Eye (tissue), 1 donor: ENCODE results near the gene ABCA3.
"Not testable (repeated sequence)": the region's sequence is repeated elsewhere in the genome, so short reads cannot be mapped to it uniquely, and the experiment has no call there.

Experiments used
- DNase-seq: peaks from one replicate; pipeline ENCODE4 v3.0.0-alpha.2; 2015

ABCA3 gene

DNA sequence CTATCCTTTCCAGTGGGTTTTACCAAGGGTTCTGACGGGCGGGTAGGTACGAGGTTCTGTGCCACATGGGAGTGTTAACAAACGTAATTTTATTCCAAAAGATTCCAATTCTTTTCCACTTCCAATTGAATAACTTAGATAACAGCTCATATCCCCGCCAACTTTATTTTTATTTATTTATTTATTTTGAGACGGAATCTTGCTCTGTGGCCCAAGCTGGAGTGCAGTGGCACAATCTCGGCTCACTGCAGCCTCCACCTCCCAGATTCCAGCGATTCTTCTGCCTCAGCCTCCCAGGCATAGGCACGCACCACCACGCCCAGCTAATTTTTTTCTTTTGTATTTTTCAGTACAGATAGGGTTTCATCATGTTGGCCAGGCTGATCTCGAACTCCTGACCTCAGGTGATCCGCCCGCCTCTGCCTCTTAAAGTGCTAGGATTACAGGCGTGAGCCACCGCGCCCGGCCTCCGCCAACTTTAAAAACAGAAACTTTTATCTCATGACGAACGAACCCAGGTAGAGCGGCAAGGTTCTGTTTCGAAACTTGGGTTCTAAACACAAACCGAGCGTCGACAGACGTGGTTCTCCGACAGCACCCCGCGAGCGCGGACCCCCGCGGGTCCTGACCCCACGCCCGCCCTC is 89.8 kb downstream of the ABCA3 start:
- DNase-seq, result no peak

DNA sequence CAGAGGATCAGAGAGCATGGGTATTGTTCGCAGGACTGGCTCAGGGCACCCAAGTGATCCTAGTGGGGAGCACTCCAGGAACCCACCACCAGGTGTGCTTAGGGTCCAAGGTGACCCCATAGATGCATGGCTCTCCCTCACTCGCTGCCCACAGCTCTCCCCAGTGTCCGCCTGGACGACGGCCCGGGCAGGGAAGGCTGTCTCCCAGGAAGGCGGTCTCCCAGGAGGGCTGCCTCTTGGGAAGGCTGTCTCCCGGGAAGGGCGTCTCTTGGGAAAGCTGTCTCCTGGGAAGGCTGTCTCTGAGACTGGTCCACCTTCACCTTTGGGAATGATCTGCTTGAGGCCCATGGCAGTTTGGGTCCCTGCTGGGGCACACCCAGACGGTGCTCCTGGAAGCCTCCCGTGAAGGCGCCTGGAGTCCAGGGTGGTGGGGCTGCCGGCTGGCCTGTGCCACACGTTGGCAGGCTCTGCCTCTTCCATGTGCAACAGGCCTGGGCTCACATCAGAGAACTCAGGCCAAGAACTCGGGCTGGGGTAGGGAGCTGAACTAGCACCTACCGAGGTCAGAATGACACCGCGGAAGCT is 94.1 kb downstream of the ABCA3 start:
- DNase-seq, result no peak

DNA sequence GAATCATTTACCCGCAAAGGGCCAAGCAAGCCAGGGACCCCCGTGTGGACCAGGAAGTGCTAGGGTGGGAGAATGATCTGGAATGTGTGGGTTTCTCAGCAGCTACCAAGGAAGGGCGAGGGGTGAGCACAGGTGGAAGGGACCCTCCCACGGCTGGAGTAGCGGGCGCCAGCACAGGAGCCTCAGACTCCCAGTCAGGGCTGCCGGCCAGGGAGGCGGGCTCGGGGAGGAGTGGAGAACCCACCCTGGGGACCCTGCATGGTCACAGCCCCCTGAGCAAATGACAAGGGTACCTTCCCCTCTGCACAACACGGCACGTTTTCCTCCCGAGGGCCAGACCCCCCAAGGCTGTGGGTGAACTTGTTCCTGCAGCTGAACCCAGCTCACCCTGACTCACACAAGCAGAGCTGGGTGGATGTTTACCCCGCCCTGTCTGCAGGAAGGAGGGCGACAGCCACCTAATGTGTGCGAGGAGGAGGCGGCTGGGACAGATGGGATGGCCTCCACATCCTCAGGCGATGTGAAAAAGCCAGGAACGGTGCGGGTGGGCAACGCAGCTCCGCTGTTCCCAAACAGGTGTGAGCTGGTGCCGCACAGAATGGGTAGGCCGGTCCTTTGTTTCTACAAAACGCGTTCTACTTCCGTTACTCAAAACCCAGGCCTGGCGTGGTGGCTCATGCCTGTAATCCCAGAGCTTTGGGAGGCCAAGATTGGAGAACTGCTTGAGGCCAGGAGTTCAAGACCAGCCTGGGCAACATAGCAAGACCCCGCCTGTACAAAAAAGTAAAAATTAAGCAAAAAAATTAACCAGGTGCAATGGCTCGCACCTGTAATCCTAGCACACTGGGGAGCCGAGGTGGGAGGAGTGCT is 95.4 kb downstream of the ABCA3 start:
- no peak for DNase-seq

DNA sequence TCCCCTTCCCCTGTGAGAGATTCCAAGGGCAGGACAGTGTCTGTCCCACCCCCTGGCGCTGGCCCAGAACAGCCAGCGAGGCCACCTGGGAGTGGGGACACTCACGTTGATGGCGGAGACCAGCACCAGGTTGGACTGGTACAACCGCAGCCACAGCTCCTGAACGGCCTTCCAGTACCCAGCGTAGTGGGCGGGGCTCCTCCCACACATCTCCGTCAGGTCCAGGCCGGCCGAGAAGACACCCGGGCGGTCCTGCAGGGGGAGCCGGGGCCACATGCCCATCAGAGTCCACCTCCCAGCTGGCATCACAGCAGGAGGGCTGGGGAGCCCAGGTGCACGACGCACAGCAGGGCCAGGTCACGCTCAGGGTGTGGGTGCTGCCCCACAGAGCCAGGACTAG is 96.2 kb downstream of the ABCA3 start:
- no peak for DNase-seq

DNA sequence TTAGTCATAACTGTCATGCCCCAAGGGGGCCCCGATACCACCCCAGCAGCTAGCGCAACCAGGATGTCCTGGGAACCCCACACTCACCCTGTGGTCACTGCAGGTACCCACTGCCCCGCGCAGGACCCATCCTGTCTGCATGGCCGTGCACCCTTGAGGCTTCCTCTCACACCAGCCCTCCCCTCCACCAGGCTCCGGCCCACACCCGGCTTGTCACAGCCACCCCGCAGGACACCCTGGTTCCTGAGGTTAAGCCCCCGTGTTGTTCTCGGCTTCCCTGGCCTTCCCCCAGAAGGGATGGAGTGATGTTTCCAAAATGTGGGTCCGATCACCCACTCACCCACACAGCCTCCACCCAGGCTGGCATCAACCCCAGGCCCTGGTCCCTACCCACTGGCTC is 96.7 kb downstream of the ABCA3 start:
- no peak for DNase-seq

DNA sequence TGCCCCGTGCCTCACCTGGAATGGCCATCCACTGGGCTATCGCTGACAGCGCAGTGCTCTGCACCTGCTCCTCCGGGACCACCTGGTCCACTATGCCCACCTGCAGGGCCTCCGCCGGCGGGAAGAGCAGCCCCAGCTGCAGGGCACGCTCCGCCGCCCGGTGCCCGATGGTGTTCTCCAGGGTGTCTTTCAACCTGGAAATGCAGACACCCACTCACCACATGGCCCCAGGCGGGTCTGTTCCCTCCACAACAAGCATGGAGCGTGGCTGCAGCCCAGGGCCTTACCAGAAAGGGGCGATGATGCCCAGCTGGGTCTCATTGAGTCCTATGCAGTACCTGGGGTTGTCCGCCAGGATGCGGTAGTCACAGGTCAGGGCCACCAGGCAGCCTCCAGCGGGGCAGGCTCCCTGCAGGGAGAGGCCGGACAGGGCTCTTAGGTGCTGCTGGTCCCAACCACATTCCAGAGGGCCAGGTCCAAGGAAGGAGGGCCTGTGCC is 97.4 kb downstream of the ABCA3 start:
- DNase-seq, result no peak

DNA sequence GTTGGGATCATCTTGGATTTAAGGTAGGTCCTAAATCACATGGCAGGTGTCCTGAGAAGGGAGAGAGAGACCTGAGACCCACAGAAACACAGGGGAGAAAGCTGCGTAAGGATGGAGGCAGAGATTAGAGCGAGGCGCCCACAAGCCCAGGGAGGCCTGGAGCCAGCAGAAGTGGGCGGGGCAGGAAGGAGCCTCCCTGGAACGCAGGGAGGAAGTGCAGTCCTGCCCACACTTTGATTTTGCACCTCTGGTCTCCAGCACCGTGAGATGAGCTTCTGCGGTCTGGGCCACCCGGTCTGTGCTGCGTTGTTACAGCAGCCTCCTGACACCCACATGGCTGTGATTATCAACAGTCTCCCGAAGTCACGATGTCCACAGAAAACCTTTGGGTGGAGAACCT is 97.9 kb downstream of the ABCA3 start:
- DNase-seq, result no peak

DNA sequence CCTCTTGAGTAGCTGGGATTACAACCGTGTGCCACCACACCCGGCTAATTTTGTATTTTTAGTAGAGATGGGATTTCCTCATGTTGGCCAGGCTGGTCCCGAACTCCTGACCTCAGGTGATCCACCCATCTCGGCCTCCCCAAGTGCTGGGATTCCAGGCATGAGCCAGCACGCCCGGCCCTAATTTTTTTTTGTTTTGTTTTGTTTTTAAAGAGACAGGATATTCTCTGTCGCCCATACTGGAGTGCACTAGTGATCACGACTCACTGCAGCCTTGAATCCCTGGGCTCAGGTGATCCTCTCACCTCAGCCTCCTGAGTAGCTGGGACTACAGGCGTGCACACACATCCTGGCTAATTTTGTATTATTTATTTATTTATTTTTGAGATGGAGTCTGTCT is 100.2 kb downstream of the ABCA3 start:
- not testable (repeated sequence) for DNase-seq

DNA sequence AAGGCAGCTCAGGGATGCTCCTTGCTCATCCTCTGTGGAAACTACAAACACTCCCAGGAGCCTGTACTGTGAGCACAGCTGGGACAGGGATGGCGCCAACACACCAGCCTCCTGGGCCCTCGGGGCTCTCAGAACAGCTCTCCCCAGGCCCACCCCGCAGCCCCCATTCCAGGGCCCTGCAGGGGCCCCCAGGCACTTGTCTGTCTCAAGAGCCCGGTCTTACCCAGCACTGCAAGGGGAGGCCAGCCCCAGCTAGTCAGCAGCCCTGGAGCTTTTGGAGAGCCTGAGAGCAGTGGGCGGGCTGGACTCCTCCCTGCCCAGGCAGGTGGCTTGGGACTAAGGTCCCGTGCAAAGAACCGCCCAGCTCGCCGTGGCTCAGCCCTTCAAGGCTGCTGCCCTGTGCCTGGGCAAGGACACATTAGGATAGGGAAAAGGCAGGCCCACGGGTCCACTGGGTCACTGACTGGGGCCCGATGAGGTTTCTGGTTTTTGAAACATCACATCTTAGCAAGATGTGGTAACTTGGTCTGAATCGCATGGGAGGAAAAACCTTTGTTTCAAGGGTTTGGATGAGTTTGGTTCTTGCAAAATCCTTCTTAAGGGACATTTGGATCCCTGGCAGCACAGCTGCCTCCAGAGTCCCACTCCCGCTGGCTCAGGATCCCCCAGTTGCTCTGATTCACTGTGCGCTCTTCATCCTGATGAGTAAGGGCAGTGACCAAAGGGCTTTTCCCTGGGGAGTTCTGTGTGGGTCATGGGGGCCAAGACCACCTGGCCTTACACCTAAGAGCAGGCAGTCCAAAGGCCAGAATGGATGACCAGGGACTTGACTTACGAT is 101.5 kb downstream of the ABCA3 start:
- DNase-seq, result no peak

DNA sequence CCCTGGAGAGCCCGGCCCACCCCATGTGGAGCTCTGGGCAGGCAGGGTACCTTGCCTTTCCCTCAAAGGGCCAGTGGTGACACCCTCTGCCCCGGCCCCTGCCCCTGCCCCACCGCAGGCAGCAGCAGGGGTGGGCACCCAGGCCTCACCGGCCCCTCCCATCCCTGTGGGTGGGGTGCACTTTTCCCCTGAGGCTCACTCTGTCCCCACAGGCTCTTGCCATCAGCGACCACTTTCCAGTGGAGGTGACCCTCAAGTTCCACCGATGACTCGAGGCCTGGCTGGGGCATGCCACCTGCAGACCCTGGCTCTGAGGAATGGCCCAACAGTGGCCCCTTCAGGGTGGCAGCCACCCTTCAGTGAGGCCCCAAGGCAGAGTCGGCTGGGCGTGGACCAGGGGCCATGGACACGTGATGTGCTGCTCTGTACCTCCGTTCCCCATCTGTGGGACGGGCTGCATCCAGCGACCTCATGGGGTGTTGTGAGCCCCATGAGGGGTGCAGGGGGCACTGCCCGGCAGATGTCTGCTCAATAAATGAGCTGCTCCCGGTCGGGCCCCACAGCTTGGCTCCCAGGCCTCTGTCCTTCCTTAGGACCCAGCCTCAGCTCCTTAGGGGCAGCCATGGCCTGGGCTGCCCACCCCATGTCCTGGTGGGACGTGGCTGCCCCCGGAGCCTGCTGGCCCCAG is 102.2 kb downstream of the ABCA3 start:
- DNase-seq, result no peak

DNA sequence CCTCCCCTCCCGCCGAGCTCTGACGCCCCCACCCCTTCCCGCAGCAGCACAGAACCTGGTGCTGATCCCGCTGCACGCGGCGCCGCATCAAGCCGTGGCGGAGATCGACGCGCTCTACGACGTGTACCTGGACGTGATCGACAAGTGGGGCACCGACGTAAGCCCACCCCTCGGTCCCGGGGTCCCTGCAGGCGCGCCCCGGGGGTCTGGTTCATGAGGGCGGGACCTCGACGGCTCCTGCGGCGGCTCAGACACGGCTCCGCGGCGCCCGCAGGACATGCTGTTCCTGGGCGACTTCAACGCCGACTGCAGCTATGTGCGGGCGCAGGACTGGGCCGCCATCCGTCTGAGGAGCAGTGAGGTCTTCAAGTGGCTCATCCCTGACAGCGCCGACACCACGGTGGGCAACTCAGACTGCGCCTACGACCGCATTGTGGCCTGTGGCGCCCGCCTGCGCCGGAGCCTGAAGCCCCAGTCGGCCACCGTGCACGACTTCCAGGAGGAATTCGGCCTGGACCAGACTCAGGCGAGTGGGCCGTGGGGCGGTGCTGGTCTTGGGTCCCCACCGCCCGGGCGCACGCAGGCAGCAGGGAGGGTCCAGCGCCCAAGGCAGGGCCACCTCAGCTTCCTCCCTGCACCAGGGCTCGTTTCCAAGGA is 102.9 kb downstream of the ABCA3 start:
- DNase-seq, result peak; percentile 35

DNA sequence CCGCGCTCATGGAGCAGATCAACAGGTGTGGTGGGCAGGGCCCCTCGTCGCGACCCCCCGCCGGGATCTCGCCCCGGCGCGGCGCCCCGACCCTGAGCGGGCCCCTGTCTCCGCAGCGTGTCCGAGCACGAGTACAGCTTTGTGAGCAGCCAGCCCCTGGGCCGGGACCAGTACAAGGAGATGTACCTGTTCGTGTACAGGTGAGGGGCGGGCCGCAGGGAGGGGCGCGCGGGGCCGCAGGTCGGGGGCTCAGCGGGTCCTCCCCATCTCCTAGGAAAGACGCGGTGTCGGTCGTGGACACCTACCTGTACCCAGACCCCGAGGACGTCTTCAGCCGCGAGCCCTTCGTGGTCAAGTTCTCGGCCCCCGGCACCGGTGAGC is 103.4 kb downstream of the ABCA3 start:
- DNase-seq, result no peak

DNA sequence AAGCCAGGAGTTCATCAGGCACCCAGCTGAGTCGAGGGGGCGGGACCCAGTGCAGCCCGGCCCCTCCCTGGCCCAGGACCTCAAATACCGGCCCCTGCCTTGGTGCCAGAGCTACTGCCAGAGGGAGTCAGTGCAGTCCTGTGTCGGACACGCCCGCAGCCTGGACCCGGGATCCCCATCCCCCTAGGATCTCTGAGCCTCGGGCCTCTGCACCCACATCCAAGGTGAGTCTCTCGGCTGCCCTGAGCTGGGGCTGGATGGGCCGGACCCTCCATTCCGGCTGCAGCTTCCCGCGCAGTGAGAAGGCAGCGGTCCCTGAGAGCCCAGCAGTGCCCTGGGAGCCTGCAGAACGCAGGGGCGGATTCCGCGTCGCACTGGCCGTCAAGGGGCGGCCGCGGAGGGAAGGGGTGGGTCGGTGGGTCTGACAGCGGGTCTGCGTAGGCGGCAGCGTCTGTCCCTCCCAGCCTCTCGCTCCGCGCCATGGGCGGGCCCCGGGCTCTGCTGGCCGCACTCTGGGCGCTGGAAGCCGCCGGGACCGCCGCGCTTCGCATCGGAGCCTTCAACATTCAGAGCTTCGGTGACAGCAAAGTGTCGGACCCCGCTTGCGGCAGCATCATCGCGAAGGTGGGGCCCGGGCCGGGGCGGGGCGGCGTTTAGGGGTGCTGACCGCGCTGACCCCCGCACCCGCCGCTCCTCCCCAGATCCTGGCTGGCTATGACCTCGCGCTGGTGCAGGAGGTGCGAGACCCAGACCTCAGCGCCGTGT is 104.0 kb downstream of the ABCA3 start, which contains the start of gene DNASE1L2:
DNASE1L2 (plus strand) TSS at position 108 of the 765 bp plus-strand sequence; CDS start at position 481, 373 bp downstream.
- peak; percentile 66 for DNase-seq

DNA sequence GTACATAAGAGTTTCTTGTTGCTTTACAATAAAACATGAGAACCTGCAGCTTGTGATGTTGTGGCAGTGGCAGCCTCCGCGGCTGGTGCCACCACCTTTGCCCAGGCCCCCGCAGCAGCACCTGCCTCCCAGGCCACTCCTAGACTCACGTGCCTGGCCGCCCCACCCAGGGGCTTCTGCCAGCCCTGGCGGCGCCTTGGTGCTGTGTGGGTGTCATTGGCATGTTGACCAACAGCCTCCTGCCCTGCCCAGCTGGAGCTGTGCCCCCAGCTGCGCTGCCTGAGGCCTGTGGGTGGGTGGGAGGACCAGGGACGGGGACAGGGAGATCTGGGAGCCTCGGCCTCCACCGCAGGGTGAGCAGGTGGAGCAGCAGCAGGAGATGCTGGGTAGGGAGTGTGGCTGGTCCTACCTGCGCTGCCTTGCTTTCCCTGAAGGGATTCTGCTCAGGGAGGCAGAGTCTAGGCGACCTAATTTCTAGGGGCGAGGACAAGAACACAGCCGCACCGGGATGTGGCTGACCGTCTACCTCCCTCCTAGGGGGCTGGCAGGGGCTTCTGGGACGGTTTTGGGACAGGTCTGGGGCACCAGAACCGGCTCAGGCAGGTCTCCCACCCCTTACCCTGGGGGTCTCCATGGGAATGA is 104.7 kb downstream of the ABCA3 start:
- DNase-seq, result no peak

DNA sequence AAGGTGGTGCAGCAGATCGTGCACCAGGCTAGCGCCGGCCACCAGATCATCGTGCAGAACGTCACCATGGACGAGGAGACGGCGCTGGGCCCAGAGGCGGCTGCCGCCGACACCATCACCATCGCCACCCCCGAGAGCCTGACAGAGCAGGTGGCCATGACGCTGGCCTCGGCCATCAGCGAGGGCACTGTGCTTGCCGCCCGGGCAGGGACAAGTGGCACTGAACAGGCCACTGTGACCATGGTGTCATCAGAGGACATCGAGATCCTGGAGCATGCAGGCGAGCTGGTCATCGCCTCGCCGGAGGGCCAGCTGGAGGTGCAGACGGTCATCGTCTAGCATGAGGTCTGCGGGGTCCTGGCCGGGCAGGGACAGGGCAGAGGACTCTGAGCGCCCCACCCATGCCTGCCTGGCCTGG is 105.3 kb downstream of the ABCA3 start:
- no peak for DNase-seq

DNA sequence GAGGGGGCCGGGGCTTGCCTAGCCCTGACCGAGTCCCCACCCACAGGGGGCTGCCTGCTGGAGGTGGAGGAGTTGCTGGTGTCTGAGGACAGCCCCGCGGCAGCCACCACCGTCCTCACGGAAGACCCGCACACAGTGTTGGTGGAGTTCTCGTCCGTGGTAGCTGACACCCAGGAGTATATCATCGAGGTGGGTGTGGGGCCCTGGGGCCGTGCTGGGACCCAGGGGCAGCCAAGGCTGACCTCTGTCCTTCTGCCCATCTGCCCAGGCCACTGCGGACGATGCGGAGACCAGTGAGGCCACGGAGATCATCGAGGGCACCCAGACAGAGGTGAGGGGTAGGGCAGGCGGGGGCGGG is 105.7 kb downstream of the ABCA3 start:
- no peak for DNase-seq

DNA sequence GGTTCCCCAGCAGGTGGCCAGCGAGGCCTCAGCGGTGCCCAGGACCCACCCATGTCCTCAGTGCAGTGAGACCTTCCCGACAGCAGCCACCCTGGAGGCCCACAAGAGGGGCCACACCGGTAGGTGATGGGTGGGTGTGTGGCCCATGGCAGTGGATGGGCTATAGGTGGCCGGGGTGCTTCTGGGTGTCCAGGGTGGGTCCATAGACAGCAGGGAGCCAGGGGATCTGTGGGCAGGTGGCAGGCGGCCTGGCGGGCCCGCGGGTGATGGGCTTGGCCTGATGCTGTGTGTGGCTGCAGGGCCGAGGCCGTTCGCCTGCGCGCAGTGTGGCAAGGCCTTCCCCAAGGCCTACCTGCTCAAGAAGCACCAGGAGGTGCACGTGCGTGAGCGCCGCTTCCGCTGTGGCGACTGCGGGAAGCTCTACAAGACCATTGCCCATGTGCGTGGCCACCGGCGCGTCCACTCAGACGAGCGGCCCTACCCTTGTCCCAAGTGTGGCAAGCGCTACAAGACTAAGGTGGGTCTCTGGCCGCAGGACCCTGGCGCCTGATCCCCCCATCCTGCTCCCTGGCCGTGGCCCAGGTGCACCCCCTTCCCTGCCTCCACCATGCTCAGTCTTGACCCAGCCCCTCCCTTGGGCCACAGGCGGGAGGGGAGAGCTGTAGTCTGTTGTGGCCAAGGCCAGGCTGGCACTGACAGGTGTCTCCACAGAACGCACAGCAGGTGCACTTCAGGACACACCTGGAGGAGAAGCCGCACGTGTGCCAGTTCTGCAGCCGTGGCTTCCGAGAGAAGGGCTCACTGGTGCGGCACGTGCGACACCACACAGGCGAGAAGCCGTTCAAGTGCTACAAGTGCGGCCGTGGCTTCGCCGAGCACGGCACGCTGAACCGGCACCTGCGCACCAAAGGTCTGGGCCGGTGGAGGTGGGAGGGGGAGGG is 106.4 kb downstream of the ABCA3 start:
- DNase-seq, result no peak

DNA sequence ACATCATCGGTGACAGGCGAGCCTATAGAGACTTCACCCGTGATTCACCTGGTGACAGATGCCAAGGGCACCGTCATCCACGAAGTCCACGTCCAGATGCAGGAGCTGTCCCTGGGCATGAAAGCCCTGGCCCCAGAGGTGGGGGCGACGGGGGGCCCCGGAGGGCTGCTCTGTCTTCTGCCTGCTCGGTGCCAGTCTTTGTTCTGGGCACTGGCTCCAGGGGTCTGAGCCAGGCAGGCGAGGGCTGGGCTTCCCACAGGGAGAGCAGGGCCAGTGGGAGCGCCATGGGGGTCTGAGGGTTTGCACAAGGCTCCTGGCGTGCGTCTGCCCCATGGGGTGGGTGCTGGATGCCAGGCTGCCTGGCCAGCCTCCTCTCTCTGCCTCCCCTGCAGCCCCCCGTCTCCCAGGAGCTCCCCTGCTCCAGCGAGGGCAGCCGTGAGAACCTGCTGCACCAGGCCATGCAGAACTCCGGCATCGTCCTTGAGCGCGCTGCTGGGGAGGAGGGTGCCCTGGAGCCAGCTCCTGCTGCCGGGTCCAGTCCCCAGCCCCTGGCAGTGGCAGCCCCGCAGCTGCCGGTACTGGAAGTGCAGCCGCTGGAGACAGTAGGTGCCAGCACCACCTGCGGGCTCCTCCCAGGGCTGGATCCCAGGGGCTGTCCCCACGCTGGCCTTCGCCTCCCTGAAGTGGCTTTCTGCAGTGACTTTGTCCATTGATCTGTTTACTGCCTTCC is 107.3 kb downstream of the ABCA3 start:
- DNase-seq, result no peak
